HuH-7 (cell line): ENCODE data around the gene TBC1D21.

Experiments
- DNase-seq: peaks from one replicate; pipeline ENCODE4 v3.0.0; 2011; ENCODE audit warnings: low spot score

The TBC1D21 gene

DNA sequence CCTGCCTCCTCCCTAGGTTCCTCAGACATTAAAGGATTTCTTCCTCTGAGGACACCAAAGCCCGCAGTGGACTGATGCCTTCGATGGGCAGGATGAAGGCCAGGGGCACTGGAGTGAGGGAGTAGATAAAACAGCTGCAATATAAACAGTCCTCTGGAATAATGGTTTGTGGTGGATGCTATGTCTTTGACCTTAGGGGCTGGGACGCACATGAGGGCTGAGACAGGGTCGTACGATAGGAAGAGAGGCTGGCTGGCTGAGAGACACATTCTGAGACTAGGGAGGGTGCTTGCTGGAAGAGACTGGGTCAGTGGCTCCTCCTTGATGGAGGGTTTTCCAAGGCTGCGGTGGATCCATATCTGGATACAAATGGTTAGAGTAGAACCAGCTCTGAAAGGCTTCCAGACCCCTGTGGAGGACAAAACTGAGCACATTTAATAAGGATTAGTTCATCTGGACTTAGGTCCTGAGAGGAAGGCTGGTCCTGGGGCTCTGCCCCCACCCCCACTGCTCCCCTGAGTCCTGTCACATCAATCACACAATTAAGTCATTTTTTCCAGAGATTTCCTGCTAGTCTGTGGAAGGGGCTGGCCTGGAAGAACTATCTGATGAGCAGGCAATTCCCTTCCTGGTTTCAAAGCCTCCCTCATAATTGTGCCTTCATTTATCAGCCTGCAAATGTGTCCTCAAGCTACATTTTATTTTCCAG is 15.8 kb downstream of the TBC1D21 start:
- DNase-seq, result no peak

GRCh38 chr15:73889762-73890124 is 16.4 kb downstream of the TBC1D21 start:
- DNase-seq, result no peak

GRCh38 chr15:73891328-73892315 is 18.3 kb downstream of the TBC1D21 start:
- DNase-seq, result no peak

GRCh38 chr15:73892446-73893226 is 19.3 kb downstream of the TBC1D21 start:
- DNase-seq, result no peak

- no peak for DNase-seq
Measured at GRCh38 chr15:73894133-73894814, 20.9 kb downstream of the TBC1D21 start.

GRCh38 chr15:73897441-73898261 is 24.3 kb downstream of the TBC1D21 start:
- peak; percentile 84 for DNase-seq

DNA sequence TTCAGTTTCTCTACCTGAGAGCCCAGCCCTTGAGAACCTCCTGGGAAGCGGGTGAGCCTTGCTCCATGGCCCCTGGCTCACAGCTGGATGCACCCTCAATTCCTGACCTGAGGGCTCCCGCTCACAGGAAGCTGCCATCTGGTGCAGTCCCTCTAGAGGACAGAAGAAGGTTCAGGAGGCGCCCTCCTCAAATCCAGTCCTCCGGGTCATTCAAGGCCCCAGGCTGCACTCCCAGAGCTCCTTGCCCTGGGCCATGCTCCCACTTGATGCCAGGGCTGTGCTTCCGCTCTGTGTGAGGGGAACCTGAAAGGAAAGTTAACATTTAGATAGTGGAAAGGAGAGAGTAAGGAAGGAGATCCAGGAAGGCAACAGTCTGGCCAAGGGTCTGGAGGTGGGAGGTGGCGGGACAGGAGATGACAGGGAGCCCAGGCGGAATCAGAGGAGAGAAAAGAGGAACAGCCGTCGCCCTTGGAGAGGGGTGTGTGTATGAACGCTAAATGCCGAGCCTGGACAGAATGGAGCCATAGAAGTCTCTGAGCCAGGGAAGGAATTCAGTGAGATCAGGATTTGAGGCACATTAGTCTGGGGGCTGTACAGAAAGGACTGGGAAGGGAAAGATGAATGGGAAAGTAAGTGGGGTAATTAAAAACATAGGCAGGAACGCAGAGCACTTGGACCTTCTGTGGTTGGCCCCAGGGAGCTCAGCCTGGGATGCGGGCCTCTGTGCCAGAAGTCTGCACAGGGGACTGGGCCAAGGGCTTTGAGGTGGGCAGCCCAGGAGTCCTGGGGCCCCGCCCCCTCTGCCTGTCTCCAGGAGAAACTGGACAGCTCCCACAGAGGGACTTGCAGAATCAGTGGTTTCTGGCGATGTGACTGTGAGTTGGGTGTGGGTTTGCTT is 26.1 kb downstream of the TBC1D21 start:
- no peak for DNase-seq

DNA sequence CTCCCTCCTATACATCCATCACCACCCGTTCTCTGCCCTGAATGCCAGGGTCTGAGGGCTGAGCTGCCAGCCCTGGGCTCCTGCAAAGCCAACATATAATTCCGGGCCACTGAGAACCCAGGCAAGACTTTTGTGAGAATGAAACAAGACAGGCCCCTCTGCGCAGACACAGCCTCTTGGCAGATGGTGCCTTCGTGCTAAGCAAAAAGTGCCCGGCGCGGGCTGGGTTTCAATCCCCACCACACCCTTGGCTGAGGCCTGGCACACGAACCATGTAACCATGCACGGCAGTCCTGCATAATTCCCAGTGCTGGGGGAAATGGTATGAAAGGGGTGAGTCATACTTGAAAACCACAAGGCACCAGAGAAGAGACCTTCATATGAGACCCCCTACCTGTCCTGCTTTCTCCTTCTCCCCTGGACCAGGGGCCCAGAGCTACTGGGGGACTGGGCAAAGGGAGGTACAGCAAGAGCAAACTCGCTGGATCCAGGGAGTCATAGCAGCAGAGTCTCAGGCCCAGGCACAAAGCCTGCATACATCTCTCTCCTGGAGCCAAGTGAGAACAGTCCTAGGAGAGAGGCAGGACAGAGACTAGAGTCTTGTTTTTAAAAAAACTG is 26.8 kb downstream of the TBC1D21 start:
- no peak for DNase-seq

- DNase-seq, result no peak
Measured at GRCh38 chr15:73901126-73901810, 27.9 kb downstream of the TBC1D21 start.

DNA sequence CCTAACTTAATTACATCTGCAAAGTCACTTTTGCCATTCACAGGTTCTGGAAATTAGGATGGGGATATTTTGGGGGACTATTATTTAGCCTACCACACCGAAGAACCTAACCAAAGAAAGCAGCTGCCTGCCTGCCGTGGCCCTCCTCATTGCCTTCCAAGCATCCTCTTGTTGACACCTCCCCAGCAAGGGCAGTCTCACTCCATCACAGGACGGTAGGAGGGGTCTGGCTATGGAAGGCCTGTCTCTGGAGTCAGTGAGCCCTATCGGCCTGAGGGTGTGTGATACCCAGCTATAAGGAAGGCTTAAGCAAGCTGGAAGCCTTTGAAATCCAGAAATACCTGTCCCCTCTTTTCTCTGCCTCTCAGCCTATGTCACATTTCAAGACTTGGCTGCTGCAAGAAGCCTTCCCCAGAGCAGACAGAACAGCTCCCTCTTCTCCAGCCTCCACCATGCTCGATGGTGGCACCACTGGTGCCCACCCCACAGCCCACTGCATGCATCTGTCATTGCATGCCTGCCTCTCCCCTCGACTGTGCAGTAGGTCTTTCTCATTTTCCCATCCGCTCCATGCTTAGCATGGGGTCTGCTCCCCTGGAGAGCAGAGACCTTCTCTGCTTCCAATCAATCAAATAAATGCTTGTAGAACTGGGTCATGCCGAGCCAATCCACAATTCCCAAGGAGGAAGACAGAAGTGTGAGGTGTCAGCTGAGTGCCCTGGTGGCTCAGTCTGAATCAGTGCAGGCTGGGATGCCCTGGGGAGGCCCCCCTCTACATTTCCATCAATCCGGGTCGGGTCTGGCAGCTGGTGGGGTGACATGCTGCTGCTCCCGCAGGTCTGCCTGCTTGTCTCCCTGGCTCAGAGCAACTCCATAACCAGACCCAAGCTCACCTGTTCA is 29.0 kb downstream of the TBC1D21 start:
- DNase-seq, result no peak

DNA sequence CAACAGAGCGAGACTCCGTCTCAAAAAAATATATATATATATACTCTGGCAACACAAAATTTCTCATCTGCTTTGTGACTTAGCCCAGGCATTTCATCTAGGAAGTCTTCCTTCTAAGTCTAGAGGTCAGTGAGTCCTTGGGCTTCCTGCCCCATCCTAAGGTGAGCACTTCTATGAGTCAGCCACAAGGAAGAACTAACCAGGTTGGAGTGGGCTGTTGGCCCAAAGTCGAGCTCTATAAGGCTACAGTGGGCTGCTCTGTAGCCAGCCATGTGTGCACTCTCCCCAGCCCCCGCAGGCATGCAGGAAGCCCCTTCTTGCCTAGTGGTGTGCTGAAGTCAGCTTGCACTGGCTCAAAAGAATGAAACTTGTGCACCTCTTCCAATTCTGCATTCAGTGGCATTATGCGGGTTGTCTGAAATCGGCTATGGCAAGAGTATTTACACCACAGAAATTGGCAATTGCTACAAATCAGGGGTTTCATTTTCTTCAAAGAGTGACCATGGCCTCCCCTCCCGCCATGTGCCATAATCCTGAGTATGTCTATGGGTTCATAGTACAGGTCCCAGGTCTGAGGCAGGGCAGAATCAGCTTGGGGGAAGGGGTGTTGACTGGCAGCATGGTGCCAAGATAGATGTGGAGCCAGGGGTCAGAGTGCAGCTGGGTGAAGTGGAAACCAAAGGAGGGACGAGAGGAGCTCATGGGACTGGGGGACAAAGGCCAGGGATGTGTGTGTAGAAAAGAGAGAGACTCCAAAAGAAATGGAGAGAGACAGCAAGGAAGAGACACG is 30.9 kb downstream of the TBC1D21 start:
- DNase-seq, result no peak

DNA sequence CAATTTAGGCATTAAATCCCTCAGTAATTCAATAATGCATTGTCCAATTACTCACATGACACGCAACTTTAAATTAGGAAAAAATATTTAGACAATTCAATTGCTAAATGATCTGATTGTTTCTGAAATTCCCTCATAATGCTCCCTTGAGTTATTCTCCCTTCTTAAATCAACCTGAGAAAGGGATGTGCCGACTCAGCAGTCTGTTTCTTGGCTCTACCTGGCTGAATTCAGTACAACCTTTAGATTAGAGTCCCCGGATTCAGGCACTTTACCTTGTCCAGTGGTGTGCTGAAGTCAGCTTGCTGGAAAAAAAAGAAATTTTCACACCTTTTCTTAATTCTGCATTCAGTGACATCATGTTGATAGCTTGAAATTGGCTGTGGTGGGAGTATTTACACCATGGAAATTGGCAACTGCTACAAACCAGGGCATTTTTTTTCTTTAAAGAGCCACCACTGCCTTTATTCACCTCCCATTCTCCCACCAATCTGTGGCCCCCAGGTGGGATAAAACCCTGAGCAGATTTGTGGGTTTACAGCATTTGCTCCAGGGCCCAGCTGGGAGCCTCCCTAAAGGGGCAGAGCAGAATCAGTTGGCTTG is 32.0 kb downstream of the TBC1D21 start:
- DNase-seq, result no peak

GRCh38 chr15:73906346-73907034 is 33.1 kb downstream of the TBC1D21 start:
- DNase-seq, result no peak

DNA sequence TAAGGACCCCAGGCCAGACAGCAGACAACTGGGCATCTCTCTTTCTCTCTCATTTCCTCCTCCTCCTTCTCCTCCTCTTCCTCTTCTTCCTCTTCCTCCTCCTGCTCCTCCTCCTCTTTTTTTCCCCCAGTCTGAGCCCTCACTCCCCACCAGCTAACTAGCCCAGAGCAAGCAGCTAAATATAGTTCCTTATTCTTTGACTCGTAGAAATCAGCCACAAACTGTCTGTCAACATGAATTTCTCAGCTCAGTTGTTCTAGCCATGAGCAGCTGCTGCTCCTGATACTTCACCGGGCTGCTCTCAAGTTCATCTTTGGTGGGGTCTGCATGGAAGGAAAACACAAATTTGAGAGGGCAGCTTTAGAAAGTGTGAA is 33.7 kb downstream of the TBC1D21 start:
- no peak for DNase-seq

- peak; percentile 80 for DNase-seq
Measured at GRCh38 chr15:73908030-73908821, 34.9 kb downstream of the TBC1D21 start.
